ENCODE measurements around the gene SLC6A7.
A peak's percentile ranks its signal among the peaks of the same experiment; 100 is the strongest.

The SLC6A7 gene

GRCh38 chr5:150160448-150161081 is 29.3 kb upstream of the SLC6A7 start:
- Histone ChIP-seq H3K27me3 (ENCODE audit: control insufficient read depth, low read length) (peaks cover 14% of the 10 kb centered on the region), H3K9me2 (replicated peaks; ENCODE audit: control insufficient read depth, low read length) (no peaks in the 10 kb centered on the region), H3K79me2 (ENCODE audit: control insufficient read depth, low read length) (no peaks in the 10 kb centered on the region), H3K4me2 (ENCODE audit: low read length) (peak overlapping the region; percentile 51), H3K36me3 (ENCODE audit: control insufficient read depth, low read length) (no peaks in the 10 kb centered on the region), H3F3A (ENCODE audit: control insufficient read depth, insufficient read depth) (no peaks in the 10 kb centered on the region), H3K4me3 (ENCODE audit: low read length) (peak overlapping the region; percentile 20; the same call in 1 of the 2 replicates), H3K4me1 (ENCODE audit: control insufficient read depth, low read length) (peaks cover 26% of the 10 kb centered on the region), H4K20me1 (ENCODE audit: control insufficient read depth, insufficient read depth, low read depth, low read length) (no peaks in the 10 kb centered on the region), H3K27ac (ENCODE audit: low read depth, low read length) (no peak overlapping the region), H3K9me3 (ENCODE audit: control insufficient read depth, insufficient read depth, low read length) (no peaks in the 10 kb centered on the region)
- TF ChIP-seq CTCF (IDR thresholded peaks at IDR 0.05; ENCODE audit: low read depth, low read length, poor library complexity, severe bottlenecking) (no peak), EZH2phosphoT487 (IDR thresholded peaks at IDR 0.05; ENCODE audit: borderline replicate concordance, low read length) (no peak)

- no peaks in the 10 kb centered on the region for H3K79me2 ChIP-seq (ENCODE audit: control insufficient read depth, low read length)
- peaks cover 18% of the 10 kb centered on the region for H3K4me1 ChIP-seq (ENCODE audit: control insufficient read depth, low read length)
- H3K27me3 ChIP-seq (ENCODE audit: control insufficient read depth, low read length): peaks cover 5% of the 10 kb centered on the region
- no peak overlapping the region for H3K27ac ChIP-seq (ENCODE audit: low read depth, low read length)
- H3K9me2 ChIP-seq (replicated peaks; ENCODE audit: control insufficient read depth, low read length): no peaks in the 10 kb centered on the region
- peak overlapping the region; percentile 18 for H3K4me3 ChIP-seq (ENCODE audit: low read length)
- no peaks in the 10 kb centered on the region for H3K36me3 ChIP-seq (ENCODE audit: control insufficient read depth, low read length)
- no peaks in the 10 kb centered on the region for H3F3A ChIP-seq (ENCODE audit: control insufficient read depth, insufficient read depth)
- H4K20me1 ChIP-seq (ENCODE audit: control insufficient read depth, insufficient read depth, low read depth, low read length): no peaks in the 10 kb centered on the region
- H3K9me3 ChIP-seq (ENCODE audit: control insufficient read depth, insufficient read depth, low read length): no peaks in the 10 kb centered on the region
- H3K4me2 ChIP-seq (ENCODE audit: low read length): peak overlapping the region; percentile 40
- no peak for TF ChIP-seq EZH2phosphoT487 (IDR thresholded peaks at IDR 0.05; ENCODE audit: borderline replicate concordance, low read length)
- peak; percentile 98 for TF ChIP-seq CTCF (IDR thresholded peaks at IDR 0.05; ENCODE audit: low read depth, low read length, poor library complexity, severe bottlenecking)
Observed at GRCh38 chr5:150161242-150162141, 28.4 kb upstream of the SLC6A7 start.

- Histone ChIP-seq H3K9me2 (replicated peaks; ENCODE audit: control insufficient read depth, low read length) (no peaks in the 10 kb centered on the region), H3F3A (ENCODE audit: control insufficient read depth, insufficient read depth) (no peaks in the 10 kb centered on the region), H3K4me3 (ENCODE audit: low read length) (no peak overlapping the region), H3K27me3 (ENCODE audit: control insufficient read depth, low read length) (0 out of 2 replicates have a peak, but pooled peaks cover 2% of the 10 kb centered on the region), H3K4me1 (ENCODE audit: control insufficient read depth, low read length) (peaks cover 18% of the 10 kb centered on the region), H3K4me2 (ENCODE audit: low read length) (no peak overlapping the region), H4K20me1 (ENCODE audit: control insufficient read depth, insufficient read depth, low read depth, low read length) (no peaks in the 10 kb centered on the region), H3K27ac (ENCODE audit: low read depth, low read length) (no peak overlapping the region), H3K79me2 (ENCODE audit: control insufficient read depth, low read length) (no peaks in the 10 kb centered on the region), H3K9me3 (ENCODE audit: control insufficient read depth, insufficient read depth, low read length) (no peaks in the 10 kb centered on the region), H3K36me3 (ENCODE audit: control insufficient read depth, low read length) (no peaks in the 10 kb centered on the region)
- TF ChIP-seq EZH2phosphoT487 (IDR thresholded peaks at IDR 0.05; ENCODE audit: borderline replicate concordance, low read length) (no peak), CTCF (IDR thresholded peaks at IDR 0.05; ENCODE audit: low read depth, low read length, poor library complexity, severe bottlenecking) (no peak)
Observed at GRCh38 chr5:150162142-150162513, 27.7 kb upstream of the SLC6A7 start.

Data from DOHH2 (cell line).